SK-N-SH (cell line): ENCODE results near the gene INSYN2A. TPM values are rescaled to one million over a fixed set of nuclear protein-coding genes. Genes with fewer than 3 reads are reported as not detected.
A peak's percentile ranks its signal among the peaks of the same experiment; 100 is the strongest.

Source experiments
- CTCF ChIA-PET: fragments of 300-600, 350-600 bp; formaldehyde crosslinking; extraction: SDS; loops from one replicate; lab custom pipeline; 2021; lab: Yijun Ruan, JAX
- POLR2A ChIA-PET: fragments of 350-600 bp; sonication (Branson Sonifier 250); formaldehyde crosslinking; extraction: SDS; loops from one replicate; lab custom pipeline; 2020; ENCODE audit warnings: antibody characterized with exemption, inconsistent platforms; lab: Yijun Ruan, JAX
- DNase-seq: peaks from one replicate; pipeline ENCODE4 v3.0.0; 2012
- H2AFZ ChIP-seq: fragments of 200-600 bp; sonication (generic); 2 replicates; pipeline ENCODE4 v1.8.1; 2016; ENCODE audit warnings: antibody characterized with exemption, mild to moderate bottlenecking, low read depth
- H3F3A ChIP-seq: fragments of 200-600 bp; sonication (generic); replicated peaks from 2 replicates; pipeline ENCODE3; 2016; ENCODE audit warnings: antibody characterized with exemption, mild to moderate bottlenecking; ENCODE audit not compliant: insufficient read depth
- H3K27ac ChIP-seq, 2 experiments: fragments of 200-500 bp in 1 of 2; fragments of 200-600 bp in 1 of 2; sonication (Bioruptor generic) in 1 of 2; sonication (generic), shearing (Covaris generic) in 1 of 2; 2 replicates each; pipeline versions ENCODE4 v1.5.1 to v1.6.1; 2014 to 2016; ENCODE audit warnings: low read depth in 2 of 2, inconsistent platforms in 1 of 2, low read length in 1 of 2, mild to moderate bottlenecking in 1 of 2, mixed read lengths in 1 of 2
- H3K27me3 ChIP-seq: fragments of 200-600 bp; sonication (generic), shearing (Covaris generic); 2 replicates; pipeline ENCODE4 v1.6.1; 2016; ENCODE audit warnings: mixed run types; ENCODE audit not compliant: insufficient read depth
- H3K36me3 ChIP-seq, 2 experiments: fragments of 200-500 bp in 1 of 2; fragments of 200-600 bp in 1 of 2; sonication (Bioruptor generic) in 1 of 2; sonication (generic) in 1 of 2; replicated peaks in 1 of 2; 2 replicates each; pipeline versions ENCODE3 to v1.5.1; 2014 to 2016; ENCODE audit warnings: low read length in 1 of 2, mild to moderate bottlenecking in 1 of 2; ENCODE audit not compliant: insufficient read depth in 2 of 2, control insufficient read depth in 1 of 2
- H3K4me1 ChIP-seq, 2 experiments: fragments of 200-500 bp in 1 of 2; fragments of 200-600 bp in 1 of 2; sonication (Bioruptor generic) in 1 of 2; sonication (generic), shearing (Covaris generic) in 1 of 2; 2 replicates each; pipeline versions ENCODE4 v1.5.1 to v1.6.1; 2014 to 2016; ENCODE audit warnings: low read depth in 1 of 2, low read length in 1 of 2, mixed run types in 1 of 2; ENCODE audit not compliant: insufficient read depth in 2 of 2, control insufficient read depth in 1 of 2
- H3K4me2 ChIP-seq: fragments of 200-600 bp; sonication (generic), shearing (Covaris generic); 2 replicates; pipeline ENCODE4 v1.6.1; 2017; ENCODE audit warnings: mixed run types
- H3K4me3 ChIP-seq, 2 experiments: fragments of 200-500 bp in 1 of 2; fragments of 200-600 bp in 1 of 2; sonication (Bioruptor generic) in 1 of 2; sonication (generic), shearing (Covaris generic) in 1 of 2; 2 replicates each; pipeline versions ENCODE4 v1.5.1 to v1.8.1; 2014 to 2016; ENCODE audit warnings: low read depth in 2 of 2, inconsistent platforms in 1 of 2, low read length in 1 of 2, mild to moderate bottlenecking in 1 of 2, mixed read lengths in 1 of 2, moderate library complexity in 1 of 2
- H3K79me2 ChIP-seq: fragments of 200-600 bp; sonication (generic); 2 replicates; pipeline ENCODE4 v1.8.1; 2017; ENCODE audit warnings: mild to moderate bottlenecking; ENCODE audit not compliant: insufficient read depth
- H3K9ac ChIP-seq: fragments of 200-600 bp; sonication (generic); 2 replicates; pipeline ENCODE4 v1.6.1; 2017; ENCODE audit warnings: mixed run types
- H3K9me2 ChIP-seq: fragments of 200-600 bp; sonication (generic); 2 replicates; pipeline ENCODE4 v1.6.1; 2017; ENCODE audit warnings: mixed run types
- H3K9me3 ChIP-seq: fragments of 200-600 bp; sonication (generic); 2 replicates; pipeline ENCODE4 v1.6.1; 2017; ENCODE audit warnings: mixed run types, mild to moderate bottlenecking, moderate library complexity
- H4K20me1 ChIP-seq: fragments of 200-600 bp; sonication (generic); 2 replicates; pipeline ENCODE4 v1.6.1; 2017; ENCODE audit warnings: mild to moderate bottlenecking, mixed run types; ENCODE audit not compliant: insufficient read depth
- CHD2 ChIP-seq: fragments of 150-350 bp; IDR thresholded peaks from 2 replicates; pipeline ENCODE4 v1.6.1; 2018; ENCODE audit warnings: low read length; ENCODE audit not compliant: partially characterized antibody
- EP300 ChIP-seq, 2 experiments: IDR thresholded peaks; 2 replicates each; pipeline versions ENCODE4 v1.4.0 to v1.6.1; 2012; ENCODE audit warnings: borderline replicate concordance in 1 of 2, low read depth in 1 of 2, low read length in 1 of 2
- FOSL2 ChIP-seq: IDR thresholded peaks from 2 replicates; pipeline ENCODE4 v1.4.0; 2012; ENCODE audit warnings: low read depth, mild to moderate bottlenecking, moderate library complexity, borderline replicate concordance
- GABPA ChIP-seq: IDR thresholded peaks from 2 replicates; pipeline ENCODE4 v1.4.0; 2012; ENCODE audit warnings: low read depth, mild to moderate bottlenecking
- IRF3 ChIP-seq: fragments of 150-350 bp; IDR thresholded peaks from 2 replicates; pipeline ENCODE4 v1.6.1; 2016; ENCODE audit warnings: mild to moderate bottlenecking, low read depth, low read length
- JUND ChIP-seq: IDR thresholded peaks from 2 replicates; pipeline ENCODE4 v1.4.0; 2012
- MAX ChIP-seq: IDR thresholded peaks from 2 replicates; pipeline ENCODE4 v1.4.0; 2012; ENCODE audit warnings: low read depth
- NRF1 ChIP-seq: IDR thresholded peaks from 2 replicates; pipeline ENCODE4 v1.6.1; 2012; ENCODE audit warnings: low read depth, mild to moderate bottlenecking, low read length
- PBX3 ChIP-seq: IDR thresholded peaks from 2 replicates; pipeline ENCODE4; 2012
- POLR2AphosphoS5 ChIP-seq: IDR thresholded peaks from 2 replicates; pipeline ENCODE4 v1.6.1; 2012; ENCODE audit warnings: low read depth, low read length
- RCOR1 ChIP-seq: fragments of 150-350 bp; IDR thresholded peaks from 2 replicates; pipeline ENCODE4 v1.6.1; 2017; ENCODE audit warnings: antibody characterized with exemption, low read length
- SIN3A ChIP-seq: IDR thresholded peaks from 2 replicates; pipeline ENCODE4 v1.6.1; 2012; ENCODE audit warnings: low read depth, mild to moderate bottlenecking, low read length, moderate library complexity, borderline replicate concordance
- TCF12 ChIP-seq: IDR thresholded peaks from 2 replicates; pipeline ENCODE4 v1.4.0; 2012
- TEAD4 ChIP-seq: IDR thresholded peaks from 2 replicates; pipeline ENCODE4 v1.4.0; 2012; ENCODE audit warnings: mild to moderate bottlenecking, borderline replicate concordance; ENCODE audit not compliant: insufficient read depth
- USF1 ChIP-seq: IDR thresholded peaks from 2 replicates; pipeline ENCODE4 v1.4.0; 2012; ENCODE audit warnings: low read depth, borderline replicate concordance
- USF2 ChIP-seq: fragments of 150-350 bp; IDR thresholded peaks from 2 replicates; pipeline ENCODE4 v1.6.1; 2017; ENCODE audit warnings: antibody characterized with exemption, low read length, low read depth, borderline replicate concordance
- ZBTB33 ChIP-seq: IDR thresholded peaks from 2 replicates; pipeline ENCODE4 v1.4.0; 2012; ENCODE audit warnings: low read depth, borderline replicate concordance
- WGBS: methylation state at CpG from one replicate; pipeline ENCODE4 v1.1.6; 2017; ENCODE audit warnings: low lambda C conversion rate; 5-methylcytosine and 5-hydroxymethylcytosine counted together
- polyA plus RNA-seq, 3 experiments: library from polyadenylated mRNA; depleted of rRNA; stranded (reverse); fragments of >200 nt; gene quantifications; 2 replicates each; pipeline ENCODE4 v1.2.3, GENCODE V29; 2012

The INSYN2A gene
- polyA plus RNA-seq, 1 of the 3 experiments (the other 2 are of a cell fraction) = 0.28 TPM

- no peak for TF ChIP-seq USF1
- TF ChIP-seq GABPA = no peak
- TF ChIP-seq USF2 = no peak
- TF ChIP-seq SIN3A = no peak
- no peak for TF ChIP-seq IRF3
- TF ChIP-seq CHD2 = no peak
- no peak for TF ChIP-seq RCOR1
- TF ChIP-seq MAX = peak; percentile 47; the same call in 1 of the 2 replicates
Measured at GRCh38 chr10:127148066-127148932, 48.1 kb downstream of the INSYN2A start (continued).

GRCh38 chr10:127146661-127147060 is 49.7 kb downstream of the INSYN2A start:
- WGBS = 86% methylated on average over 7 of the region's 9 CpGs

More at GRCh38 chr10:127146661-127147060, 49.7 kb downstream of the INSYN2A start:
- no peak for DNase-seq
- Histone ChIP-seq H3K27me3 (no peaks in the 10 kb centered on the region), H4K20me1 (no peaks in the 10 kb centered on the region), H3K9me2 (no peaks in the 10 kb centered on the region), H3K4me1 (peaks cover 5 to 51% of the 10 kb centered on the region in 2 experiments), H3K36me3 (no peaks in the 10 kb centered on the region), H3K9ac (no peak overlapping the region), H3K27ac (peak overlapping the region in 1 of 2 experiments; percentile 96; a peak in 1 of 4 replicates), H2AFZ (no peak overlapping the region), H3K9me3 (no peaks in the 10 kb centered on the region), H3K79me2 (no peaks in the 10 kb centered on the region), H3K4me3 (no peak overlapping the region), H3K4me2 (no peak overlapping the region), H3F3A (peaks cover 39% of the 10 kb centered on the region)
- CTCF ChIA-PET = no interaction called here
- TF ChIP-seq RCOR1 (no peak), EP300 (IDR thresholded peaks at IDR 0.05; ENCODE audit: borderline replicate concordance in 1 of 2, low read depth in 1 of 2, low read length in 1 of 2) (no peak), TCF12 (no peak), TEAD4 (no peak), GABPA (no peak), FOSL2 (no peak), CHD2 (no peak), SIN3A (no peak), PBX3 (no peak), ZBTB33 (no peak), POLR2AphosphoS5 (no peak), NRF1 (no peak), JUND (no peak)
- POLR2A ChIA-PET = no interaction called here
